GM19023 (cell line): Measurements from ENCODE around the gene CDS2.

Source experiments
- ATAC-seq: cut with Tn5 transposase; IDR thresholded peaks from one replicate; pipeline ENCODE4 v1.9.1; 2021; ENCODE audit warnings: mild to moderate bottlenecking, moderate library complexity; ENCODE audit not compliant: unreplicated experiment

CDS2 gene

DNA sequence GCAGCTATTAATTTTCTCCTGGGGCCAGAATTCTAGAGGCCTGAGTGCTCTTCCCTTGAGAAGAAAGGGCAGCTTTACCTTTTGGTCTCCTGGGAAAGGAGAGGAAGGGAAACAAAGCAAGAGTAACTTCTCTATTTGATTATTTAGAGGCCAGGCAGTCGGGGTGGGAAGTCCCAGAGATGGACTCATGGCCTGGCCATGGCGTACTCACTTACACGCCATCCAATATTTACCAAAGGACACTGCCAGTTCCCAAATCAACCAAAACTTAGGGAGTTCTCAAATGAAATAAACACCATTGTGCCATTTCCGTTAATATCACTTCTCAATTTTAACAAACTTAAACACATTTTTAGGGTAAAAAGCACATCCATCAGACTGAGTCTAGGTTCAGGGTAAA lies 76.6 kb downstream of the CDS2 start:
- no peak for ATAC-seq

DNA sequence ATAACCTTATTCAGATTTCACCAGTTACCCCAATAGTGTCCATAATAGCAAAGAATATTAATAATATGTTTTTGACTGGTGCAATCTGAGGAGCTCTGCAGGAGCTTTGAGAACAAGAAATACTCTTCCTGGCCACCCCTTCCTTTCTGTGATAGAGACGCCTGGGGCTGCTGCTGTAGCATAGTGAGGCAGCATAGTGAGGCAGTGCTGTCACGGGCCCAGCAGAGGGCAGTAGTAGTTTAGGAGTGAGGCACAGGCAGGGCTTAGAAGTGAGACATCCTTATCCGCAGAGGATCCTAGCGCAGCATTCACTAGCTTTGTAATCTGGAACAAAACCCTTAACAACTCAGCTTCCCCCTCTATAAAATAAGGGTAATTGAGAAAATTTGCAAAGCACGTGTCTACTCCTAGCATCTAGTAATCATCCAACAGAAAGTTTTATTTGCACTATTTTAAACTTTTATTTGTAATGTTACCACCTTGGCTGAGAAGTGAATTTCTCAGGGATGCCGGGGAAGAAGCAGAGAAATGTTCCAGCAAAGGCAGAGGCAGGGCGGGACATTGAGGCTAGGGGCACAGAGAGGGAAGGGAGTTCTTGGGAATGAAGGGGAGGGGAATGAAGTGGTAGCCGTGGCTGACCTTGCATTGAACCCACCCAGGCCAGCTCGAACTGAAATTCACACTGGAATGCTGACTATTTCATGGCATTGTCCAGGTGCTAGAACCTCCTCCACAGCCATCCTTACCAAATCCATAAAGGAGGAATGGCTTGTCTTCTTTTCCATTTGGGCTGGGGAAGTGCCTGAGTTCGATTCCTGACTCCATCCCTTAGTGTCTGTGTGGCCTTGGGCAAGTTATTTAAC lies 78.8 kb downstream of the CDS2 start:
- peak; percentile 85 for ATAC-seq

DNA sequence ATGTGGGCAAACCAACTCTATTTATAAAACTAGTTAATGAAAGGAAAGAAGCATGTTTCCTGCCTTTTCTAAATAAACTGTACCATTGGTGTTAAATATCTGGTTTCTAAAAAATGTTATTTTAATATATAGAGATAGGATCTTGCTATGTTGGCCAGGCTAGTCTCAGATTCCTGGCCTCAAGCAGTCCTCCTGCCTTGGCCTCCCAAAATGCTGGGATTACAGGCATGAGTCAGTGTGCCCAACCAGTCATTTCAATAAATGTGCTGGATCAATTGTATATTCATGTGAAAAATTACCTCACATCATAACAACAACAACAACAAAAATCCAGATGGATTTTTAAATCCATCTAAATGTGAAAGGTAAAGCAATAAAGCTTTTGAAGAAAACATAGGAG lies 80.3 kb downstream of the CDS2 start:
- no peak for ATAC-seq

DNA sequence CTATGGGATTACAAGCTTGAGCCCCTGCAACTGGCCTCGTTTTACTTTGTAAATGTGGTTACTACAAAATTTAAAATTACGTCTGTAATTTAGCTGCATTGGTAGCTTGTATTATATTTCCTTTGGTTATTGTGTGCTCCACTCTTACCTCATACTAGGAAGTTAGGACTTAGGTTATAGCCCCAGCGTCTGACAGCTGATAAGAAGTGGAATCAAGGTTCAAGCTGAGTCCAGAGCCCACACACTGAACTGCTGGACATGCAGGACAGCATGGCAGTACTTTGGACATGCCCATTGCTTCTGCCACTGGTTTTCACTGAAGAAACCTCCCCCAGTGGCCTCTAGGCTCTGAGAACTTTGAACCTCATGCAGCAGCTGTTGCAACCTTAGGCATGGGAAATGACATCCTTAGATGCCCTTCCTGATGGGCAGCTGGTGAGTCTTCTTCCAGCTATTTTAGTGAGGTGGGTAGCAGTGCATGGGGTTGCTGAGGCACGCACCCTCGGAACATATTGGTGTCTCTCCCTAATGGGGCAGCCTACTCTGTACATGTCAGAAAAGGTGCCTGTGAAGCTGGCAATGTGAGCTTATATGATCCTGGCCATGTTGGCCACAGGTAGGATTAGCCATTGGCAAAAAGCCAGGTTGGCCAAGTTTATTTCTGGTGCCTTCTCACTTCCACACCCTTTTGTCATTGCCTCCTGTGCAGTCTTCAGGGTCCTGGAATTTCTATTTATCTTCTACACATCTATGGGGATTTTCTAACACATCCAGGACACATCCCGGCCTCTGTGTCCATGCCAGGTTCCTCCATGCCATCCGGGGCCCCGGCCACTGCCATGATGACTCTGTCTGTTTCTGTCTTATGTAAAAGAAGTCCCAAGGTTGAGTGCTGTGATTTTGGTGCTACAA lies 85.3 kb downstream of the CDS2 start:
- ATAC-seq = no peak

DNA sequence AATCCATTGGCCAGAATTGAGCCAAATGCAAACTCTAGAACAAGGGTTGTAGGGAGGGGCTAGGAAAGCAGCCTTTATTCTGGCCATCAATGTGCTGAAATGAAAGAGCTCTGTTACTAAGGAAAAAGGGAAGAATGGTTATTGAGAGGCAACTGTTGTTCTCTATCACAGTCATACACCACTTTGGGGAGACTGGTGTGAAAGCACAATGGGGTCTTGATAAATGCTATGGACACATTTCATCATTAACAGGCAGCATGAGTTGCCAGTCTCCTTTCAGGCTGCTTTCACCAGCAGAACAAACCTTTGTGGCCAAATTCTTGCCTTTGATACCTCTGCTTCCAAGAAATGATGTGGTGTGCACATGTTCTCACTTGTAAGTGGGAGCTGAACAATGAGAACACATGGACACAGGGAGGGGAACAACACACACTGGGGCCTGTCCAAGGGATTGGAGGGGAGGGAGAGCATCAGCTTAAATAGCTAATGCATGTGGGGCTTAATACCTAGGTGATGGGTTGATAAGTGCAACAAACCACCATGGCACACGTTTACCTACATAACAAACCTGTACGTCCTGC lies 86.2 kb downstream of the CDS2 start:
- ATAC-seq = no peak

DNA sequence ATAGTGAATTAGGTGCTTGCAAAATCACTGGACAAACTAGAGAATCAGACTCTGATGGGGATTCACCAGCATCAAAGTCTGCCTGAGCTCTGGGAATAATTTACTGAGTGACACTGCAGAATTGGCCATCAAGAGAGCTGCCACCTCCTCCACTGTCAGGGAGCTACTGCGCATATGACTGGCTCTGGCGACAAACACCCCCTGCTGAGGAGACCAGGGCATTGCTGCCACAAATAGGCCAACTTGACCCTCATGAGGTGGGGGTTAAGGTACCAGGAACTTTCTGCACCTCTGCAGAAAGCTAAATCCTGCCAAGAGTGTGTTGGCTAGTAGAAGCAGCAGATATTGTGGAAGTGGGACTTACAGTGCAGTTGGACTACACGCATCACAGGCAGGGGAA lies 88.0 kb downstream of the CDS2 start:
- no peak for ATAC-seq

DNA sequence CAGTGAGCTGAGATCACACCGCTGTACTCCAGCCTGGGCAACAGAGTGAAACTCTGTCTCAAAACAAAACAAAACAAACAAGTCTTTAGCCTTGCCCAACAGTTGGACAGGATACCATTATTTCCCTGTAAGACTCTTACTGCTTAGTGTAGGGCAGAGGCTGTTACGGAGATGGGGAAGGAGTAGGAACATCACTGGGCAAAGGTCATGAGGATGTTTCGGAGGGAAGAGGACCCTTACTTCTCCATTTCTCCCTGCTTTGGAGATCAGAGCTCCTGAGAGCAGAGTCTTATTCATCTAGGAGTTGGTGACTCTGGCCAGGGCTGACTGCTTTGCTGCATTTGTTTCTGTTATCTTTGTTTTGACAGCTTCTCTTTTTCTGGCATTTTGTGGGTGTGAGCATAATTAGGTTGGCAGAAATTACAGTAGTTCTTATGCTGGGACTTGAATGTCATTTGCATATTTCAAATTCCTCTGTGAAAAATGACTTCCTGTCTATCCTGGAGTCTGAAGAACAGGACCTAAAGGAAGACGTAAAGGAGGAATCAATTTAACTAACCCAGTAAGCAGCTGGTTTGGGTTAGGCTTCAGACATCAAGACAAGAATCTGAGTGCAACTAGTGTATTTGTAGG lies 89.0 kb downstream of the CDS2 start:
- no peak for ATAC-seq

DNA sequence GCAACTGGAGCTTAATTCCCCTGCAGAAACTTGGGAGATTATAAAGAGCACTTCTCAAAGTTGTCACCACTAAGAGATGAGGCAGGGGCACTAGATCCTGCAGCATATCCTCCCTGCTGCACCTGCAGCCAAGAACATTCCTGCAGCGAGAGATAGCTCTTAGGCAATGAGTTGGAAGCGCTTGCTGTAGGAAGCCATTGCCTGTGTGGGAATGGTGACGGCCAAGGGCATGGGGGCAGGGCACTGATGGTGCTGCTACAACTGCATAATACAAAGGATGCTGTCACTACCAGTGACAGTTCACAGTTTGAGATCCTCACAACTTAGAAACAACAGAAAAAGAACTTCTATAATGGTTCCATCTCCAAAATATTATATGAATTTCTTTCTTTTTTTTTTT lies 89.9 kb downstream of the CDS2 start:
- no peak for ATAC-seq

DNA sequence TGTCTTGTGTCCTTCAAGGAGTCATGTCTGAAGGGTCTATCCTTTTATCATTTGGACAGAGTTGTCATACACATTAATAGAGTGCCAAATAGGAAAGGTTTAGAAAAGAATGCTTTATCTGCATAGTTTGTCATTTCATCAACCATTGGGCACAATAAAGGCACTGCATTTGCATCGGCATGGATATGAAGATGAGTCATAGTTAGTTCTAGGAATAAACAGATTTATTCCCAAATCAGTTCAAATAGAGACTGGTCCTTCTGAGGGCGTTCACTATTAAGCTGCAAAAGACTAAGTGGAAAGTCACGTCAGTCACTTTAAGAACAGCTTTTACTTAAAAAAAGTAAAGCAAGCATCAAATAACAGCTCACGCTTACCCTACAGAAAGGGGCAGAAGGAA lies 90.8 kb downstream of the CDS2 start:
- ATAC-seq = no peak

DNA sequence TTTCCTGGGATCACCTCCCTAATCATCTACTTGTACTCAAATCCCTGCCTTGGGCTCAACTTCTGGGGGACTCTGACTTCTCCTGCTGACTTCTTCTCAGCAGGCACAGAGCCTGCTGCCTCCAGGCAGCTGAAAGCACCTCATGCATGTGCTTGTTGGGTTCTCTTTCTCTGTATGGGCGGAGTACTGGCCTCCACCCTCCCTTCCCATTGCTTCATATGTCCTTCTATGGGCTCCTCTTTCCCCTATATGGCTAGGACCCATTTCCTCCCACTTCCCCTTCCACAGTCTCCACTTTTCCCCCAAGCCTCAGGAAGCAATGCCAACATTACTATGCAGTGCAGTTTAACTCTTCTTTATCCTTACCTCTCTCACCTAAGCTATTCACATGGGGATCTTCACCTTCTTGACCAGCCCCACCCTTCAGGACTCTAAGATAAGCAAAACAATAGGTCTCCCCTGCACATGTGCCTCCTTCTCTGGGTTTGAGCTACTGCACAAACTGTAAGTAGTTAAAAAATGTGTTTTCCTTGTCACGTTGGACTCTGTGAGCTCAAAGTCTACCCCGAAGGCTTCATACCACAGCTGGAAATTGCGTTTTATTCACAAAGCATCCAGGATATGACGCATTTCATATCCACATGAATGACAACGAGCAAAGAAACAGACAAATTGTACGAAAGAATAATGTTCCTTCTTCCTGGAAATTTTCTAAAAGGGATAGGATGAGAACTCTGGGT lies 93.7 kb downstream of the CDS2 start:
- no peak for ATAC-seq

DNA sequence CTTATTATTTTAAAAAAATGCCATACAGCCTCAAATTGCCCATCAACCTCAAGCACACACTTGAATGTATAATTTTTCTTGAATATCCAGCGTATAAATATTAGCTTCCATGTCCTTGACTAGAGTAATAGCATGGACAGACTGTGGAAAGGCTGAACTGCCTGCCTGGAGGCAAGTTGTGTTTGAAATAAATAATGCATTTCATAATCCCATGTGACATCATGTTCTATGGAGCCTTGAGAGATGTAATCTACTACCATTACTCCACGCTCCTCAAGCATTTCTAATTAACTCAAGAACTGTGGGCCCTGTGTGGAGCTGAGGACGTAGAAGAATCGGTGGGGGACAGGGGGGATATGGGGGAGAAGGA lies 94.2 kb downstream of the CDS2 start:
- ATAC-seq = no peak

DNA sequence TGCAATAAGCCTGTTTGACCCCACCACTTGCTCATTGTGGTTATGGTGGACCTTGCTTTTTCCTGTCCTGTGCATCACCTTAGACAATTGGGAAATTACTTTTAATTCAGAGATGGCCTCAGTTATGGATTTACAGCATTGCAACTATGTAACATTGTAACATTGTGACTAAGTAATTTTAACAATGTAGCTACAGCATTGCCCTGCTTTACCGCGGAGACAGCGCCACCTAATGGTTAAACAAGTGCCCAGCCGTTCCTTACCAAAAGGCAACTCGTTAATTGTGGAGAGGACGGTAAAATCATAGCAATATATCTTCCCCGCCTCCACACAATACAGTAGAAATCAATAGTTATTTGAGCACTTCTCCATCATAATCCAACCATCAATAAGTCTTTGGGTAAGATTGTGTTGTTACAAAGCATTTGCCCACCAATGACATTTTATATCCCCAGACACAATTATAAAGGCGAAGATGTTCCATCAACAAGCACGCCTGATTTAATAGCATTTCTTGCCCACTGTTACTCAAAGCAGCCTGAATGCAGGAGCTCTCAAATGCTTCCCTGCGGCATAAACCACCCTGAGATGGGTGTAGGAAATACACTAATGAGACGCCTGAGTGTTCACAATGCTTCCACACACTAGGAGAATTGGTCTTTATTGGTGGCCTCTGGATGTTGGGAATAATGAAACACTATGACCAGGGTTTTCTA lies 96.3 kb downstream of the CDS2 start:
- no peak for ATAC-seq

DNA sequence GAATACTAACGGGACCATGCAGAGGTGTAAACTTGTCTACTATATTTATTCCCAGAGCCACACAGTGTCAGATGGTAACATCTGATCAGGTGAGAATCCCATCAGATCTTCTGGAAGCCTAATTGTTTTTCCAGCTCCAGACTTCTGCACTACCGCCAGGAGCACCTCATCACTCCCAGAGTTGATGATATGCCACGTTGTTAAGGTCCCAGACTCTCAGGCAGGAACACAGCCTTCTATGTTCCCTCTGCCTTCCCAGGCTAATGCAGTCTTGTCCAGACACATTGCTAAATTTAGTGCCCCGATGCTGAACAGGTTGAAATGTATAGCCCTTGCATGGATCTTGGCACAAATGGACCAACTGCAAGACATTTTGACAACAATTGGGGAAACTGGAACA lies 103.7 kb downstream of the CDS2 start:
- ATAC-seq = no peak

DNA sequence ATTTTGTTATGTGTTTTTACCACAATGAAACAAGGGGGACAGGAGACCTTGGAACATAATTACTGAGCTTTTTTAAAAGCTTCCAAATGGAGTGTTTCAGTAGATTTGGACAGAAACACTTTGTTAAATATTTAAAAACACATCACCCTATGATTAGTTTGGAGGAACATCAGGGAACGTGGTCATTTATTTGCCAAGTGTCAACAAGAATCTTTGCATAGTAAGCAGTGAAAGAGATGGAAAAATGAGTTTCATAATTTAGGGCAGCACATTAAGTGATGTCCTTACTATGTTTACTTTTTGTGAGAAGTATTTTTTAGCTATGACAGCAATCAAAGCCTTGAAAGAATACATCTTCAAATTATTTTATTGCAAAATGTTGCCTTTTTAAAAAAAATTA lies 107.3 kb downstream of the CDS2 start:
- no peak for ATAC-seq

DNA sequence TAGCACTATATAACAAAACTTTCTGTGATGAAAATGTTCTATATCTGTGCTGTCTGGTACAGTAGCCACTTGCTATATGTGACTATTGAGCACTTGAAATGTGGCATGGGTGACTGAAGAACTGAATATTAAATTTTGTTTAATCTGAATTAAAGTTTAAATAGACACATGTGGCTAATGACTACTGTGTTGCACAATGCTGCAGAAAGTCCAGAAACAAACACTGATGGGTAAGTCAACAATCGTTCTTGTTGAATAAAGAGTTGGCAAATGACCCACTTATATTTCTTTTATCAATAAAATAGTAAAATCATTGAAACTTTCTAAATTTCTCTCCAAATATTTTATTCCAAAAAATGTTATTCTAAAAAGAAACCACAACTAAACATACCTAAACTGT lies 108.2 kb downstream of the CDS2 start:
- no peak for ATAC-seq
